Naive thymus-derived CD8-positive, alpha-beta T cell (primary cell): ENCODE data around the gene TRPC4AP. TPM values are rescaled to one million over a fixed set of nuclear protein-coding genes. Genes with fewer than 3 reads are reported as not detected.

Experiments
- ATAC-seq, 2 donors: fragments of 150-1000 bp; cut with Tn5 transposase in 1 of 2; sonication (Bioruptor Pico), chemical (Tn5 transposase) in 1 of 2; 1 replicate in 1 of 2; 2 replicates in 1 of 2; pipeline ENCODE4 v1.10.0; 2021; ENCODE audit warnings: mild to moderate bottlenecking in 2 of 2, moderate library complexity in 2 of 2
- POLR2A ChIA-PET: fragments of 350-600 bp; sonication (Branson Sonifier 250); formaldehyde crosslinking; loops from one replicate; lab custom pipeline; 2021; ENCODE audit warnings: antibody characterized with exemption; lab: Charles Lee
- DNase-seq, 10 donors: peaks; one replicate each; pipeline versions ENCODE4 v3.0.0 to v3.0.0-alpha.2; 2020 to 2022
- H3K27ac Mint-ChIP-seq, 10 donors: one replicate each; pipeline ENCODE4 v1.8.0; 2020 to 2022; ENCODE audit warnings: mild to moderate bottlenecking in 10 of 10, mixed read lengths in 10 of 10, moderate library complexity in 4 of 10, inconsistent platforms in 1 of 10
- H3K27me3 Mint-ChIP-seq, 5 donors: one replicate each; pipeline ENCODE4 v1.8.0; 2021 to 2022; ENCODE audit warnings: mixed read lengths in 5 of 5
- H3K36me3 Mint-ChIP-seq, 3 donors: one replicate each; pipeline ENCODE4 v1.8.0; 2020 to 2022; ENCODE audit warnings: mixed read lengths in 3 of 3, mild to moderate bottlenecking in 2 of 3, inconsistent platforms in 1 of 3
- H3K4me1 Mint-ChIP-seq, 4 donors: one replicate each; pipeline ENCODE4 v1.8.0; 2021 to 2022; ENCODE audit warnings: mixed read lengths in 4 of 4
- H3K4me3 Mint-ChIP-seq, 10 donors: one replicate each; pipeline ENCODE4 v1.8.0; 2020 to 2022; ENCODE audit warnings: mild to moderate bottlenecking in 10 of 10, mixed read lengths in 10 of 10, moderate library complexity in 6 of 10, inconsistent platforms in 1 of 10
- H3K9me3 Mint-ChIP-seq, 9 donors: one replicate each; pipeline ENCODE4 v1.8.0; 2020 to 2022; ENCODE audit warnings: mixed read lengths in 9 of 9, mild to moderate bottlenecking in 3 of 9, inconsistent platforms in 1 of 9, moderate library complexity in 1 of 9
- microRNA-seq: library from miRNA; unstranded; fragments of <30 nt; microRNA quantifications from one replicate; pipeline ENCODE4 v1.2.0, GENCODE V29; 2022; ENCODE audit warnings: borderline microRNAs expressed
- polyA plus RNA-seq, 3 donors: library from polyadenylated mRNA; unstranded; fragments of 300-500 nt; fragmentation: Illumina TruSeq; gene quantifications; one replicate each; pipeline ENCODE4 v1.2.3, GENCODE V29; 2021
- total RNA-seq, 8 experiments: library from RNA in 2 of 8; stranded (reverse) in 2 of 8; gene quantifications; one replicate each; pipeline ENCODE4 v1.2.3 and lab custom pipeline; 2021 to 2026

Gene TRPC4AP
- total and polyA plus RNA-seq, 5 experiments from 2014 or later: 54.7 to 77.6 (median 57.8) TPM

DNA sequence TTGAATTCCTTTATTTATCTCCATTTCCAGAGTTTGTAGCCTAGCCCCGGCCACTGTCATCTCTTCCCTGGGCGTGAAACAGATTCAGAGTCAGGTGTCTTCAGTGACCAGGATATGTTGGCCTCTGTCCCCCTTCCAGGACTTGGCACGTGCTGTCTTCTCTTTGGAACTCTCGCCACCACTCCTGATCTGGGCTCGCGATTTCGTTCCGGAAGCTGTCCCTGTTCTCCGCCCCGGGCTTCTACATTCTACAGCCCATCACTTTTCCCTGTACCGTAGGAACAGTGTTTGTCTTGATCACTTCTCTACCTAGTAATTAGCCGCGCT lies 137.7 kb downstream of the TRPC4AP start:
- Mint-ChIP-seq H3K27me3 (no peaks in the 10 kb centered on the region), H3K36me3 (peaks cover 0 to 6% (median 0%) of the 10 kb centered on the region in 3 donors), H3K27ac (peak overlapping the region; percentile 91 to 99 (median 97)), H3K9me3 (no peaks in the 10 kb centered on the region), H3K4me3 (peak overlapping the region; percentile 95 to 100 (median 98)), H3K4me1 (peaks cover 20 to 39% (median 26%) of the 10 kb centered on the region in 4 donors)
- peak; percentile 0 to 1 for ATAC-seq
- POLR2A ChIA-PET: interaction anchor here (0.6 to 0.9 kb wide), 3 partner anchors 13 to 842 kb away, joined by 3 to 4 read pairs (median 3); partner anchors contain the start of genes EIF2S2 and GGT7
- peak in 1 of 10 donors; percentile 3 for DNase-seq

DNA sequence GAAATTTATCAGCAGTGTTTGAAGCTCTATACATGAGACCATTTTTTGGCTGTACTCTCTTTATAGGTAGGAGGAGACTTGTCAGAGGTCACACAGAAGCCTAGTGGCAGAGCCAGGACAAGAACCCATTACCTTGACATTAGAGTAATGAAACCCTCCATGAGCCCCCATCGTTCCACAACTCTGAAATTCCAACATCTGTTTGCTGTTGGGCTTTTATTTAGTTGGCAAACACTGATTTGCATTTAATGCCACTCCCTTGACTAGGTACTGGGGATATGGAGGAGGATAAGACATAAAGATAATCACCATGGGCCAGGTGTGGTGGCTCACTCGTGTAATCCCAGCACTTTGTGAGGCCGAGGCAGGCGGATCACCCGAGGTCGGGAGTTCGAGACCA lies 138.6 kb downstream of the TRPC4AP start:
- peaks cover 0 to 15% (median 0%) of the 10 kb centered on the region in 3 donors for H3K36me3 Mint-ChIP-seq
- peak overlapping the region in 4 of 10 donors; percentile 15 to 95 (median 36) for H3K4me3 Mint-ChIP-seq
- H3K27me3 Mint-ChIP-seq: no peaks in the 10 kb centered on the region
- DNase-seq (no peak), ATAC-seq (no peak)
- POLR2A ChIA-PET: interaction anchor here (0.6 to 0.7 kb wide), 3 partner anchors 82 to 533 kb away, joined by 3 read pairs; no protein-coding TSS in a partner anchor
- no peaks in the 10 kb centered on the region for H3K9me3 Mint-ChIP-seq
- H3K4me1 Mint-ChIP-seq: peaks cover 20 to 39% (median 26%) of the 10 kb centered on the region in 4 donors
- H3K27ac Mint-ChIP-seq: peak overlapping the region in 2 of 10 donors; percentile 13 to 95

DNA sequence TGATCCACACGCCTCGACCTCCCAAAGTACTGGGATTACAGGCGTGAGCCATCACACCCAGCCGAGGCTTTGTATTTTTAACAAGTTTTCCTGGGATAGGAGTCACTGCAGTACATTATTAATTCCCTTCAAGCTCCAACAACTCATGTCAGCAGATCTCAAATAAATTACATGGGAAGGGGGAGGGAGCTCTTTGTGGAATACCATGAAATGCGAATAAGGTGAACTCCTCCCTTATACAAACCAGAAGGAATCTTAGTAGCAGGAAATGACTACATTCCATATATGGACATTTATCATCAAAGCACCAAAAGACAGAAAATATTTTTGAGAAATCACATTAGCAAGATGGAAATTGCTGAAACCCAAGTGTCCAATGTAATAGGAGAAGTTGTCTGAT lies 139.9 kb downstream of the TRPC4AP start:
- Mint-ChIP-seq H3K27me3 (no peaks in the 10 kb centered on the region), H3K9me3 (no peaks in the 10 kb centered on the region), H3K27ac (peak overlapping the region in 1 of 10 donors; percentile 24), H3K4me3 (no peak overlapping the region), H3K4me1 (peaks cover 20 to 39% (median 26%) of the 10 kb centered on the region in 4 donors), H3K36me3 (peaks cover 0 to 20% (median 0%) of the 10 kb centered on the region in 3 donors)
- ATAC-seq (no peak), DNase-seq (no peak)
- POLR2A ChIA-PET: interaction anchor here (0.9 kb wide), 1 partner anchor 10 kb away, joined by 3 read pairs; no protein-coding TSS in a partner anchor

Small RNA genes lying within 50 kb of the gene (microRNA-seq; reads per million reads assigned to microRNA genes)
- gene MIR499A: not detected
- gene MIR499B: not detected

Other genes starting within 250 kb of the TRPC4AP start
- 10 to 100 TPM; 42.1 to 43.3 TPM for gene GGT7, start 220.0 kb downstream of the TRPC4AP start, total RNA-seq
- gene GGT7, start 220.0 kb downstream of the TRPC4AP start, polyA plus RNA-seq: 1 to 10 TPM; 3.9 to 9.4 (median 8.0) TPM
- 10 to 100 TPM; 27.2 to 27.9 TPM for gene ACSS2, start 216.2 kb downstream of the TRPC4AP start, total RNA-seq
- gene ACSS2, start 216.2 kb downstream of the TRPC4AP start, polyA plus RNA-seq: 10 to 100 TPM in 2 of 3 donors, 1 to 10 TPM in 1; 9.1 to 10.9 (median 10.4) TPM
- 10 to 100 TPM; 41.0 to 42.4 TPM for gene GSS, start 137.0 kb downstream of the TRPC4AP start, total RNA-seq
- gene GSS, start 137.0 kb downstream of the TRPC4AP start, polyA plus RNA-seq: 10 to 100 TPM; 29.3 to 41.7 (median 34.4) TPM
- gene MYH7B, start 136.9 kb downstream of the TRPC4AP start, total RNA-seq: under 1 TPM; 0.82 to 0.83 TPM
- under 1 TPM in 1 of 3 donors, not detected in 2; 0.49 TPM for gene MYH7B, start 136.9 kb downstream of the TRPC4AP start, polyA plus RNA-seq
- gene EDEM2, start 54.5 kb upstream of the TRPC4AP start, total RNA-seq: 10 to 100 TPM; 24.2 to 24.8 TPM
- 10 to 100 TPM; 35.2 to 38.2 (median 37.6) TPM for gene EDEM2, start 54.5 kb upstream of the TRPC4AP start, polyA plus RNA-seq
- gene PROCR, start 79.3 kb upstream of the TRPC4AP start, total RNA-seq: 1 to 10 TPM; 3.2 to 4.0 TPM
- gene PROCR, start 79.3 kb upstream of the TRPC4AP start, polyA plus RNA-seq: 1 to 10 TPM; 5.9 to 8.5 (median 6.0) TPM
- not detected for gene MMP24, start 133.9 kb upstream of the TRPC4AP start, total RNA-seq
- gene MMP24, start 133.9 kb upstream of the TRPC4AP start, polyA plus RNA-seq: under 1 TPM; 0.07 to 0.13 (median 0.08) TPM
- gene MMP24OS, start 185.3 kb upstream of the TRPC4AP start, total RNA-seq: 10 to 100 TPM; 83.4 to 85.9 TPM
- gene MMP24OS, start 185.3 kb upstream of the TRPC4AP start, polyA plus RNA-seq: 10 to 100 TPM in 1 of 3 donors, 1 to 10 TPM in 2; 7.6 to 12.3 (median 9.0) TPM
- gene EIF6, start 192.0 kb upstream of the TRPC4AP start, total RNA-seq: 10 to 100 TPM; 54.7 to 60.9 TPM
- 100 to 1,000 TPM; 155 to 174 (median 157) TPM for gene EIF6, start 192.0 kb upstream of the TRPC4AP start, polyA plus RNA-seq
- not detected for gene FAM83C, start 199.6 kb upstream of the TRPC4AP start, total RNA-seq
- not detected for gene FAM83C, start 199.6 kb upstream of the TRPC4AP start, polyA plus RNA-seq